ENCODE data around the gene FZD1.

Gene FZD1

DNA sequence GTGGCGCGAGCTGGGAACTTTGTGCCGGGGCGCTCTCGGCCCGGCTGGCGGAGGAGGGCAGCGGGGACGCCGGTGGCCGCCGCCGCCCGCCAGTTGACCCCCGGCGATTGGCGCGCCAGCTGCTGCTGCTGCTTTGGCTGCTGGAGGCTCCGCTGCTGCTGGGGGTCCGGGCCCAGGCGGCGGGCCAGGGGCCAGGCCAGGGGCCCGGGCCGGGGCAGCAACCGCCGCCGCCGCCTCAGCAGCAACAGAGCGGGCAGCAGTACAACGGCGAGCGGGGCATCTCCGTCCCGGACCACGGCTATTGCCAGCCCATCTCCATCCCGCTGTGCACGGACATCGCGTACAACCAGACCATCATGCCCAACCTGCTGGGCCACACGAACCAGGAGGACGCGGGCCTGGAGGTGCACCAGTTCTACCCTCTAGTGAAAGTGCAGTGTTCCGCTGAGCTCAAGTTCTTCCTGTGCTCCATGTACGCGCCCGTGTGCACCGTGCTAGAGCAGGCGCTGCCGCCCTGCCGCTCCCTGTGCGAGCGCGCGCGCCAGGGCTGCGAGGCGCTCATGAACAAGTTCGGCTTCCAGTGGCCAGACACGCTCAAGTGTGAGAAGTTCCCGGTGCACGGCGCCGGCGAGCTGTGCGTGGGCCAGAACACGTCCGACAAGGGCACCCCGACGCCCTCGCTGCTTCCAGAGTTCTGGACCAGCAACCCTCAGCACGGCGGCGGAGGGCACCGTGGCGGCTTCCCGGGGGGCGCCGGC lies 870 bp downstream of the FZD1 start:
- DNase-seq (ENCODE audit: low spot score), result no peak

DNA sequence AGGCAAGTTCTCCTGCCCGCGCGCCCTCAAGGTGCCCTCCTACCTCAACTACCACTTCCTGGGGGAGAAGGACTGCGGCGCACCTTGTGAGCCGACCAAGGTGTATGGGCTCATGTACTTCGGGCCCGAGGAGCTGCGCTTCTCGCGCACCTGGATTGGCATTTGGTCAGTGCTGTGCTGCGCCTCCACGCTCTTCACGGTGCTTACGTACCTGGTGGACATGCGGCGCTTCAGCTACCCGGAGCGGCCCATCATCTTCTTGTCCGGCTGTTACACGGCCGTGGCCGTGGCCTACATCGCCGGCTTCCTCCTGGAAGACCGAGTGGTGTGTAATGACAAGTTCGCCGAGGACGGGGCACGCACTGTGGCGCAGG lies 1.4 kb downstream of the FZD1 start:
- no peak for DNase-seq (ENCODE audit: low spot score)

GRCh38 chr7:91266067-91266688 lies 1.9 kb downstream of the FZD1 start:
- DNase-seq (ENCODE audit: low spot score), result no peak

GRCh38 chr7:91266689-91267090 lies 2.5 kb downstream of the FZD1 start:
- no peak for DNase-seq (ENCODE audit: low spot score)

DNA sequence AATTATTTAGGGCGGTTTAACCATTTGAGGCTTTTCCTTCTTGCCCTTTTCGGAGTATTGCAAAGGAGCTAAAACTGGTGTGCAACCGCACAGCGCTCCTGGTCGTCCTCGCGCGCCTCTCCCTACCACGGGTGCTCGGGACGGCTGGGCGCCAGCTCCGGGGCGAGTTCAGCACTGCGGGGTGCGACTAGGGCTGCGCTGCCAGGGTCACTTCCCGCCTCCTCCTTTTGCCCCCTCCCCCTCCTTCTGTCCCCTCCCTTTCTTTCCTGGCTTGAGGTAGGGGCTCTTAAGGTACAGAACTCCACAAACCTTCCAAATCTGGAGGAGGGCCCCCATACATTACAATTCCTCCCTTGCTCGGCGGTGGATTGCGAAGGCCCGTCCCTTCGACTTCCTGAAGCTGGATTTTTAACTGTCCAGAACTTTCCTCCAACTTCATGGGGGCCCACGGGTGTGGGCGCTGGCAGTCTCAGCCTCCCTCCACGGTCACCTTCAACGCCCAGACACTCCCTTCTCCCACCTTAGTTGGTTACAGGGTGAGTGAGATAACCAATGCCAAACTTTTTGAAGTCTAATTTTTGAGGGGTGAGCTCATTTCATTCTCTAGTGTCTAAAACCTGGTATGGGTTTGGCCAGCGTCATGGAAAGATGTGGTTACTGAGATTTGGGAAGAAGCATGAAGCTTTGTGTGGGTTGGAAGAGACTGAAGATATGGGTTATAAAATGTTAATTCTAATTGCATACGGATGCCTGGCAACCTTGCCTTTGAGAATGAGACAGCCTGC lies 3.1 kb downstream of the FZD1 start:
- DNase-seq (ENCODE audit: low spot score), result no peak

GRCh38 chr7:91270372-91270771 lies 6.1 kb downstream of the FZD1 start:
- DNase-seq (ENCODE audit: low spot score), result no peak

DNA sequence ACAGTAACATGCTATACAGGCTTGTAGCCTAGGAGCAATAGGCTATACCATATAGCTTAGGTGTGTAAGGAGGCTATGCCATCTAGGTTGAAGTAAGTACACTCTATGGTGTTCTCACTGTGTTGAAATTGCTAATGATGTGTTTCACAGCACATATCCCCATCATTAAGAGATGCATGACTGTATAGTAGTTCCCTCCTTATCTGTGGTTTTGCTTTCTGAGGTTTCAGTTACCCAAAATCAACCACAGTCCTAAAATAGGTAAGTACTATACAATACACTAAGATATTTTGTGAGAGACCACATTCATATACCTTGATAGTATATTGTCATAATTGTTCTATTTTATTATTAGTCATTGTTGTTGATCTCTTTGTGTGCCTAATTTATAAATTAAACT lies 12.7 kb downstream of the FZD1 start:
- DNase-seq (ENCODE audit: low spot score), result no peak

- no peak for DNase-seq (ENCODE audit: low spot score)
Measured at GRCh38 chr7:91280185-91280584, 16.0 kb downstream of the FZD1 start.

- no peak for DNase-seq (ENCODE audit: low spot score)
Measured at GRCh38 chr7:91280604-91281003, 16.4 kb downstream of the FZD1 start.

GRCh38 chr7:91285696-91286355 lies 21.6 kb downstream of the FZD1 start:
- no peak for DNase-seq (ENCODE audit: low spot score)

- DNase-seq (ENCODE audit: low spot score), result no peak
Measured at GRCh38 chr7:91286432-91286831, 22.2 kb downstream of the FZD1 start.

DNA sequence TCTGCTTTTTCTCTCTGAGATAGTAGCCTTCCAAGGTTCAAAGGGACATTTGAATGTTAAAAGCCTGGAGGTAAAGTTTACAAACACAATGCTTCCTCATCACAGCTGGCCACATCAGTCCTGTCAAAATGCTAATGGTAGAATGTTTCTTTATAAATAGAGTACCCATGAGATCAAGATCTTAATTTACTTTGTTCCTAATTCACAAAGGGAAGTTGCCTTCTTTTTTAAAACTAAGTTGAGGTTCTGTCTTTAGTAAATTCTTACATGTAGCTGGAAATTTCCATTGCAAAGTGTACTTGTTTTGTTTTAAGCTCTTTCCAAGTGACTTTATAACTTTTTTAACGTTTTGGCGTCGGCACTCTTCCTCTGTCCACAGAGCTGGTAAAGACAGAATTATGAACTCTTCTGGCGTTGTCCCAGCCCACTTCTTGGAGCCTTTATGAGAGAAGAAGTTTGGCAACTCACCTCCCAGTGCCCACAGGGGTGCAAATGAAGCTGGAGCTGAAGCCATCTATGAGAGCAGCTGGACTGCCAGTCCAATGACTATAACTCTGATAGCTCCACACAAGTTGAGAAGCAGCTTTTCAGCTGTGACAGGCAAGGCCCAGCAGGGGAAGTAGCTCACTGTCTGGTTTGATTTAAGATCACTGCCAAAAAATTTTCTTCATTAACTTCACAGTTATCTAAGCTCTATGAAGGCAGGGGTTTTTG lies 23.3 kb downstream of the FZD1 start:
- DNase-seq (ENCODE audit: low spot score), result peak; percentile 48

DNA sequence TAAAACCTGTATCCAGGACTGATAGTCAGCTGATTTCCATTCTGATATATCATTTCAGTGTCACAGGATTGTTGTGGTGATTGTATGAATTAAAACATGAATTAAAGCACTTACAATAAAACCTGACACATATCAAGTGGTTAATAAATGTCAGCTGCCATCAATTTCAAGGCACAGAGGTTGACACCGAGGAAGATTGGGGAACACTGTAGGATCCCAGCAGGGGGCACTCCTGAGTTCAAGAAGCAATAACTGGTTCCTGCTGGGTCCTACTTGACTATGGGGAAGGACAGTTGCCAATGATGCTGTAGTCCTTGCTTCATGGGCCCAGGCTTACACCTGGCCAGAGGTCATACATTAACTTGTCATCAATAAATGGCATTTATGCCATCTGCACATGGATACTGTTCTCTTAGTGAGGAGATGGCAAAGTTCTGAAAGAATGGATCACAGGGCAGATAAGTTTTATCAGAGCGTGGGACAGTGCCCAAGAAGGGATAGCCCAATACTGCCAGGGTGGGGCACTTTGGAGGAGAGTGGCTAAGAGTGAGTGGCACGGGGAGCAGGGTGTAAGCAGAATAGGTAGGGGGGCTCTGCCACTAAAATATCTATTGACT lies 24.1 kb downstream of the FZD1 start:
- DNase-seq (ENCODE audit: low spot score), result peak; percentile 71

DNA sequence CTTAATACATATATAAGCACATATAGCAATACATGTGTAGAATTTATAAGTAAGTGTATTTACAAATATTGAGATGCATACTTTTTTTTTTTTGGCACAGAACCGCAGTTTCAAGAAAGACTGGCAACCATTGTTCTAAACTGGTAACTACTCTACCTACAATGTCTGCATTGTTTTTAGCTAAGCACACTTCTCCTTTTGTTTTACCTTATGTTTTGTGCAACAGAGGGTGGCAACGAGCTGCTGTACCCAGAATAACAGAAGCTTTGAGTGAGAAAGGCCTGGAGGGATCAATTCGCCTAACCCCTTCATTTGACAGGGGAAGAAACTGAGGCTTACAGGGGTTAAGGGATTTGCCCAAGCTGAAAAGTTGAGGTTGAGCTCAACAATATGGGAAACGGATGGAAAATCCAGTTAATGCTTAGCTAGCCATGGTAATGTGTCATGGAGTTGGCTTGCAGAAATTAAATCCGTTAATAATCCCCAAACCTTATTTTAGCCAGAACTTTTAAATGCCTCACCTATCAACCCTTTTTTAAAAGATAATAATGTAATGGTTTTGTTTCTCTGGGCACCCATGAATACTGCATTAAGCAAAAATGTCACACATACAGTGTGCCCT lies 25.5 kb downstream of the FZD1 start:
- peak; percentile 90 for DNase-seq (ENCODE audit: low spot score)

DNA sequence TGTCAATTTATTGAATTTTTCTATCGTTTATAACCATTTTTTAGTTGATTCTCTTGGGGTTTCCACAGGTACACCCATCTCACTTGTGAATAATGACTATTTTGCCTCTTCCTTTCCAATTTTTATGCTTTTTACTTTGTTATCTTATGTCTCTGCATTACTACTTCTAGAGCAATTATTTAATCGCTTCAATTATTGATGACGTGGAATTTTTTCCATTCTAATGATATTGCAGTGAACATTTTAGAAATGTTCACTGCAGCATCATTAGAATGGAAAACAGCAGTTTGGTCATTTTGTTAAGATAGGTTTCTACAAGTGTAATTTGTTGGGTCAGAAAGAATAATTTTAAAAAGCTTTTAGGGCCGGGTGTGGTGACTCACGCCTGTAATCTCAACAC lies 27.1 kb downstream of the FZD1 start:
- DNase-seq (ENCODE audit: low spot score), result no peak

DNA sequence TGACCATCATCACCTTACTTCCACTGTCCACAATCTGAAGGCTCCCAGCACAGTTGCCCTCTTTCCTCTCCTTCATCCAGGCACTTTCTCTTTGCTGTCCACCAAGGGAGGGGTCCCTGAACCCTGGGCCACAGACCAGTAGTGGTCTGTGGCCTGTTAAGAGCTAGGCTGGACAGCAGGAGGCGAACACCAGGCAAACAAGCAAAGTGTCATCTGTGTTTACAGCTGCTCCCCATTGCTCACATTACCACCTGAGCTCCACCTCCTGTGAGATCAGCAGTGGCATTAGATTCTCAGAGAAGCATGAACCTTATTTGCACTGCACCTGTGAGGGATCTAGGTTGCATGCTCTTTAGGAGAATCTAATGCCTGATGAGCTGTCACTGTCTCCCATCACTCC lies 27.7 kb downstream of the FZD1 start:
- DNase-seq (ENCODE audit: low spot score), result no peak

GRCh38 chr7:91292506-91292905 lies 28.3 kb downstream of the FZD1 start:
- no peak for DNase-seq (ENCODE audit: low spot score)

- no peak for DNase-seq (ENCODE audit: low spot score)
Measured at GRCh38 chr7:91293136-91293535, 28.9 kb downstream of the FZD1 start.

- DNase-seq (ENCODE audit: low spot score), result no peak
Measured at GRCh38 chr7:91293840-91294239, 29.6 kb downstream of the FZD1 start.

DNA sequence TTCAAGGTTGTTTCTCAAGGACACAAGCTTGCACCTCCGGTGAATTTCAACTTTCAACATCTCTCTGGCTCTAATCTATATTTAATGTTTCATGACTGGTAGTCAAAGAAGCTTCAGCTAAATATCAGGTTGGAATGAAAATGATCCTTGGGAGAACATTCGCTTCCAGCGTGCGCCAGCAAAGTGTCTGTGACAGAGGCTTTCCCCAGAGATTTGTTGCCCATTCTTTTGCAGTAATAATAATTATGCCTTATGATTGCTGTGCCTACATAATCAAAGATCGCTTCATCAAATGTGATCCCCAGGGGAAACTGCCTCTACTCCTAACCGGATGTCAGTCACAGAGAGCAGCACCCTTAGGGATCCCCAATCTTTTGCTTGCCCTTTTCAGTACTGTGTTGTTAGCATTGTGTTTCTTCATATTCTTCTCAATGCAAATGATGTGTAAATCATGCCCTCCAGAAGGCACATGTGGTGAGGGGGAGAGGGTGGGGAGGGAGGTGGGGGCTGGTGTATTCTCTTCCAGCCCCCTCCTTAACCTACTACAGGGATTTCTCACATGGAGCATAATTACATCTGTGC lies 30.5 kb downstream of the FZD1 start:
- no peak for DNase-seq (ENCODE audit: low spot score)

GRCh38 chr7:91295576-91295975 lies 31.3 kb downstream of the FZD1 start:
- DNase-seq (ENCODE audit: low spot score), result no peak
